HepG2 (cell line): Measurements from ENCODE around the gene ADIPOR2. TPM values are rescaled to one million over a fixed set of nuclear protein-coding genes. Genes with fewer than 3 reads are reported as not detected.

ENCODE experiments used
- ARID3A ChIP-seq: IDR thresholded peaks from 2 replicates; pipeline ENCODE4 v1.6.1; 2012; ENCODE audit warnings: low read depth, low read length, improper control_type of control experiment
- CBFB ChIP-seq: sonication (generic); formaldehyde crosslinking; IDR thresholded peaks from 2 replicates; pipeline ENCODE4 v1.4.0; 2020; ENCODE audit warnings: missing genetic modification reagents
- HNF4G ChIP-seq, 2 experiments: sonication (generic) in 1 of 2; formaldehyde crosslinking in 1 of 2; IDR thresholded peaks; 2 replicates each; pipeline versions ENCODE4 v1.4.0 to v1.6.1; 2011 to 2020; ENCODE audit warnings: borderline replicate concordance in 2 of 2, low read depth in 2 of 2, mild to moderate bottlenecking in 2 of 2, low read length in 1 of 2, missing genetic modification reagents in 1 of 2, moderate library complexity in 1 of 2
- LRRFIP1 ChIP-seq: sonication (generic); formaldehyde crosslinking; conservative IDR thresholded peaks from 2 replicates; pipeline ENCODE4 v1.4.0; 2020; ENCODE audit warnings: missing genetic modification reagents
- RARG ChIP-seq: sonication (generic); formaldehyde crosslinking; IDR thresholded peaks from 2 replicates; pipeline ENCODE4 v1.4.0; 2020; ENCODE audit warnings: low read depth, mild to moderate bottlenecking, missing genetic modification reagents
- RBFOX2 ChIP-seq: fragments of 200-400 bp; formaldehyde crosslinking; IDR thresholded peaks from 2 replicates; pipeline ENCODE4 v1.6.1; 2017; ENCODE audit warnings: low read depth, mild to moderate bottlenecking, low read length
- ZBTB10 ChIP-seq: sonication (generic); formaldehyde crosslinking; IDR thresholded peaks from 2 replicates; pipeline ENCODE4 v1.4.0; 2020; ENCODE audit warnings: missing genetic modification reagents, borderline replicate concordance
- ZHX1 ChIP-seq: sonication (generic); formaldehyde crosslinking; IDR thresholded peaks from 2 replicates; pipeline ENCODE4 v1.8.1; 2022; ENCODE audit warnings: low read depth, mild to moderate bottlenecking, missing genetic modification reagents
- ZNF260 ChIP-seq: sonication (generic); formaldehyde crosslinking; IDR thresholded peaks from 2 replicates; pipeline ENCODE4 v1.4.0; 2020; ENCODE audit warnings: missing genetic modification reagents, low read depth, mild to moderate bottlenecking, borderline replicate concordance
- ZSCAN5A ChIP-seq: sonication (generic); formaldehyde crosslinking; IDR thresholded peaks from 2 replicates; pipeline ENCODE4 v1.8.0; 2022; ENCODE audit warnings: mild to moderate bottlenecking, missing genetic modification reagents, borderline replicate concordance
- ZXDC ChIP-seq: sonication (generic); formaldehyde crosslinking; IDR thresholded peaks from 2 replicates; pipeline ENCODE4 v1.5.0; 2020; ENCODE audit warnings: mild to moderate bottlenecking, missing genetic modification reagents
- polyA plus RNA-seq, 8 experiments: library from polyadenylated mRNA; depleted of rRNA in 3 of 8; stranded (reverse) in 7 of 8; unstranded in 1 of 8; fragments of >200 nt; fragmentation: Illumina TruSeq in 4 of 8; extraction: Trizol in 4 of 8; gene quantifications; 2 replicates each; pipeline versions ENCODE4 v1.2.1 to v1.2.3, GENCODE V29; 2011 to 2016; ENCODE audit warnings: low read depth in 4 of 8, missing spikeins in 1 of 8, mixed read lengths in 1 of 8; ENCODE audit not compliant: insufficient read depth in 1 of 8
- total RNA-seq, 5 experiments: library from RNA; depleted of rRNA; stranded (reverse); fragments of >200 nt; fragmentation: Illumina TruSeq; extraction: Trizol; gene quantifications; 2 replicates each; pipeline ENCODE4 v1.2.3, GENCODE V29; 2016; ENCODE audit warnings: low read depth in 1 of 5

Gene ADIPOR2
- total and polyA plus RNA-seq, 2 of the 13 experiments (the other 11 are each of a cell fraction or from before 2014, with no cell fraction given), result 35.2 to 52.2 TPM

GRCh38 chr12:1668833-1669543, 21.9 kb upstream of the ADIPOR2 start (continued):
- no peak for TF ChIP-seq ZHX1 (CRISPR knock-in tag)
- peak; percentile 57; the same call in 1 of the 2 replicates for TF ChIP-seq HNF4G (IDR thresholded peaks at IDR 0.05; ENCODE audit: borderline replicate concordance, low read depth, low read length)
- peak; percentile 69; the same call in 1 of the 2 replicates for TF ChIP-seq HNF4G (CRISPR knock-in tag; IDR thresholded peaks at IDR 0.05; ENCODE audit: borderline replicate concordance, low read depth)
- no peak for TF ChIP-seq ZBTB10 (CRISPR knock-in tag)
- no peak for TF ChIP-seq ZXDC (CRISPR knock-in tag)
- 0 out of 2 replicates have a peak, but pooled peaks have one; percentile 50 for TF ChIP-seq ARID3A
- TF ChIP-seq LRRFIP1 (CRISPR knock-in tag), result no peak
- TF ChIP-seq ZNF260 (CRISPR knock-in tag), result no peak
- no peak for TF ChIP-seq RBFOX2
- peak; percentile 59; the same call in 1 of the 2 replicates for TF ChIP-seq CBFB
- TF ChIP-seq RARG (CRISPR knock-in tag), result no peak
- TF ChIP-seq ZSCAN5A, result no peak
